Endothelial cell (in vitro differentiated cells): ENCODE results near the gene CYGB. TPM values are rescaled to one million over a fixed set of nuclear protein-coding genes. Genes with fewer than 3 reads are reported as not detected.
A peak's percentile ranks its signal among the peaks of the same experiment; 100 is the strongest.
"Not testable (repeated sequence)": the region's sequence is repeated elsewhere in the genome, so short reads cannot be mapped to it uniquely, and the experiment has no call there.

Source experiments
- DNase-seq: peaks from one replicate; pipeline ENCODE4 v3.0.0; 2021; ENCODE audit warnings: low spot score
- H3K27ac Mint-ChIP-seq: one replicate; pipeline ENCODE4 v1.8.0; 2021; ENCODE audit warnings: mixed read lengths, inconsistent platforms; ENCODE audit not compliant: unreplicated experiment
- H3K27me3 Mint-ChIP-seq: one replicate; pipeline ENCODE4 v1.8.0; 2021; ENCODE audit warnings: mild to moderate bottlenecking, moderate library complexity, mixed read lengths, inconsistent platforms; ENCODE audit not compliant: unreplicated experiment
- H3K36me3 Mint-ChIP-seq: one replicate; pipeline ENCODE4 v1.8.0; 2021; ENCODE audit warnings: mild to moderate bottlenecking, low read depth, mixed read lengths, inconsistent platforms; ENCODE audit not compliant: unreplicated experiment
- H3K4me1 Mint-ChIP-seq: one replicate; pipeline ENCODE4 v1.8.0; 2021; ENCODE audit warnings: mild to moderate bottlenecking, mixed read lengths, inconsistent platforms; ENCODE audit not compliant: unreplicated experiment
- H3K4me3 Mint-ChIP-seq: one replicate; pipeline ENCODE4 v1.8.0; 2021; ENCODE audit warnings: mild to moderate bottlenecking, mixed read lengths, inconsistent platforms; ENCODE audit not compliant: unreplicated experiment
- H3K9me3 Mint-ChIP-seq: one replicate; pipeline ENCODE4 v1.8.0; 2021; ENCODE audit warnings: mixed read lengths, inconsistent platforms; ENCODE audit not compliant: unreplicated experiment
- total RNA-seq: library from RNA; stranded (reverse); fragmentation: NEBNext Ultra II Directional; extraction: Animal tissue kit (Norgen Biotek cat#: 25700); gene quantifications from one replicate; pipeline ENCODE4 v1.2.1, GENCODE V29; 2021; ENCODE audit not compliant: unreplicated experiment
- TF ChIP-seq, protein P1 (sequence below): fragments of 200-600 bp; sonication (generic); IDR thresholded peaks from one replicate; pipeline ENCODE4 v1.5.0; 2021; ENCODE audit warnings: antibody characterized with exemption; ENCODE audit not compliant: unreplicated experiment

Gene CYGB
- total RNA-seq, 1 donor from 2014 or later, result 0.51 TPM

DNA sequence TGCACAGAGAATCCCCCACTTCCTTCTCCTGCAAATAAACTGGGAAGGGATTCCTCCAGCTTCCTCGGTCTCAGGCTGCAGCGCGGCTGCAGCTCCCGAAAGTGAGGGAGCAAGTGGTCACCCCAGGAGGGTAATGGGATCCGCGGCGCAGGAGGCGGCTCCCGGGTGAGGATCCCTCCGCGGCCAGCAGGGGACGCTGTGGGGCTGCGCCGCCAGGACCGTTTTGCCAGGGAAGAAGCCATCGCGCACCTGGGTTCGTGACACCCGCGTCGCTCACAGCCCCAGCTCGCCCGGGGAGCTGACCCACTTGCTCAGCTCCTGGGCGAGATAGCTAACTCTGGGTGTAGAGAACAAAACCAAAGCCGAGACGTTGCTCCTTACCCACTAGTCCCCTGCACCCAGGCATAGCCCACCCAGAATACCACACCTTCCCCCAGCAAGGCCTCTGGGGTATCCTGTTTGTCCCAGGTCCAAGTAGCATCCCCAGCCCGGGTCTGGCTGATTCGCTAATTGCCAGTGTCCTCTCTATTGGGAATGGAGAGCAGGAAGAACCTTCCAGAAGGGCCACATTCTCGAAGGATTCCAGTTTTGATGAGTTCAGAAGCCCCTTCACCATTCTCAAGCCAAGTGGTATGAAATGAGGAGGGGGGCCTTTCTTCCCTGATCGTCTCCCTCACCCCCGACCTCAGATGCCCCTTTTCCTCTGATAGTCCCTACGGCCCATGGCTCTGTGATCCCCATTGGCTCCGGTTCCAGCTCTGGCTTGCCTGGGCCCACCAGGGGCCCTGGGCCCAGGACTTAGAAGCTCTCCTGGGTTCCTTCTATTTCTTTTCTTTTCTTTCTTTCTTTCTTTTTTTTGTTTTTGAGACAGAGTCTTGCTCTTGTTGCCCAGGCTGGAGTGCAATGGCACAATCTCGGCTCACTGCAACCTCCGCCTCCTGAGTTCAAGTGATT lies 14.1 kb downstream of the CYGB start:
- peaks cover 9% of the 10 kb centered on the region for H3K4me1 Mint-ChIP-seq
- peak; percentile 87 for DNase-seq
- TF ChIP-seq, protein P1, sequence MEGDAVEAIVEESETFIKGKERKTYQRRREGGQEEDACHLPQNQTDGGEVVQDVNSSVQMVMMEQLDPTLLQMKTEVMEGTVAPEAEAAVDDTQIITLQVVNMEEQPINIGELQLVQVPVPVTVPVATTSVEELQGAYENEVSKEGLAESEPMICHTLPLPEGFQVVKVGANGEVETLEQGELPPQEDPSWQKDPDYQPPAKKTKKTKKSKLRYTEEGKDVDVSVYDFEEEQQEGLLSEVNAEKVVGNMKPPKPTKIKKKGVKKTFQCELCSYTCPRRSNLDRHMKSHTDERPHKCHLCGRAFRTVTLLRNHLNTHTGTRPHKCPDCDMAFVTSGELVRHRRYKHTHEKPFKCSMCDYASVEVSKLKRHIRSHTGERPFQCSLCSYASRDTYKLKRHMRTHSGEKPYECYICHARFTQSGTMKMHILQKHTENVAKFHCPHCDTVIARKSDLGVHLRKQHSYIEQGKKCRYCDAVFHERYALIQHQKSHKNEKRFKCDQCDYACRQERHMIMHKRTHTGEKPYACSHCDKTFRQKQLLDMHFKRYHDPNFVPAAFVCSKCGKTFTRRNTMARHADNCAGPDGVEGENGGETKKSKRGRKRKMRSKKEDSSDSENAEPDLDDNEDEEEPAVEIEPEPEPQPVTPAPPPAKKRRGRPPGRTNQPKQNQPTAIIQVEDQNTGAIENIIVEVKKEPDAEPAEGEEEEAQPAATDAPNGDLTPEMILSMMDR, result peak; percentile 99
- no peak overlapping the region for H3K27ac Mint-ChIP-seq
- peaks cover 2% of the 10 kb centered on the region for H3K27me3 Mint-ChIP-seq
- no peak overlapping the region for H3K4me3 Mint-ChIP-seq
- H3K9me3 Mint-ChIP-seq, result no peaks in the 10 kb centered on the region
- H3K36me3 Mint-ChIP-seq, result no peaks in the 10 kb centered on the region

DNA sequence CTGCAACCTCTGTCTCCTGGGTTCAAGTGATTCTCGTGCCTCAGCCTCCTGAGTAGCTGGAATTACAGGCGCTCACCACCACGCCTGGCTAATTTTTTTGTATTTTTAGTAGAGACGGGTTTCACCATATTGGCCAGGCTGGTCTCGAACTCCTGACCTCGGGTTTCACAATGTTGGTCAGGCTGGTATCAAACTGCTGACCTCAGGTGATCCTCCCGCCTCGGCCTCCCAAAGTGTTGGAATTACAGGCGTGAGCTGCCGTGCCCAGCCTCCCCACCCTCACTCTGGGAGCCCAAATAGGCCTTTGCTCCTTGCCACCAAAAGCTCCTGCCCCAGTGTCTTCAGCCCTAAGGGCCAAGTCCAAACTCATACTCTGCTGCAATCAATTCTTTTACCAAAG lies 15.8 kb downstream of the CYGB start:
- H3K9me3 Mint-ChIP-seq, H3K27me3 Mint-ChIP-seq, H3K4me3 Mint-ChIP-seq, H3K27ac Mint-ChIP-seq, H3K36me3 Mint-ChIP-seq, H3K4me1 Mint-ChIP-seq, DNase-seq: not testable (repeated sequence)

DNA sequence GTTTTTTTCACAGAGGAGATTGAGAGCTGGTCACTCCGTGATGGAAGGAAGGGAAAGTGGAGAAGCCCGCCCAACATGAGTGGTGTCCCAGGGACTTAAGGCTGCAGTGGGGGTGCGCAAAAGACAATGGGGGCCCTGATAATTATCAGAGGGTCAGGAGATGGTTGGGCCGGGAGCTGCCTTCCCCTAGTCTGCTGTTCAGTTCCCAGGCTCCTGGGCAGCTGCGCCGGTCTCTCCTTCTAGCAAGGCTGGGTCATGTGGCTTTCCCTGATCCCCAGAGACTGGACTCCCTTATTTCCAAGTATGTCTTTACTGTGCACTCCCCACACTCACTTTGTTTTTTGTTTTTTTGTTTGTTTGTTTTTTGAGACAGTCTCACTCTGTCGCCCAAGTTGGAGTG lies 16.2 kb downstream of the CYGB start:
- no peaks in the 10 kb centered on the region for H3K36me3 Mint-ChIP-seq
- H3K4me1 Mint-ChIP-seq, result peaks cover 11% of the 10 kb centered on the region
- no peak overlapping the region for H3K4me3 Mint-ChIP-seq
- TF ChIP-seq, protein P1, result no peak
- no peak for DNase-seq
- H3K27ac Mint-ChIP-seq, result no peak overlapping the region
- H3K9me3 Mint-ChIP-seq, result no peaks in the 10 kb centered on the region
- H3K27me3 Mint-ChIP-seq, result peaks cover 2% of the 10 kb centered on the region

- Mint-ChIP-seq H3K9me3 (no peaks in the 10 kb centered on the region), H3K27ac (no peak overlapping the region), H3K4me1 (peaks cover 20% of the 10 kb centered on the region), H3K36me3 (peaks cover under 1% of the 10 kb centered on the region), H3K27me3 (peaks cover under 1% of the 10 kb centered on the region), H3K4me3 (no peak overlapping the region)
- TF ChIP-seq, protein P1, result no peak
- no peak for DNase-seq
Measured at GRCh38 chr17:76519048-76519966, 18.2 kb downstream of the CYGB start.

- H3K9me3 Mint-ChIP-seq, result no peaks in the 10 kb centered on the region
- peaks cover 2% of the 10 kb centered on the region for H3K27me3 Mint-ChIP-seq
- peaks cover 23% of the 10 kb centered on the region for H3K4me1 Mint-ChIP-seq
- H3K4me3 Mint-ChIP-seq, result no peak overlapping the region
- peaks cover 4% of the 10 kb centered on the region for H3K36me3 Mint-ChIP-seq
- TF ChIP-seq, protein P1, result no peak
- H3K27ac Mint-ChIP-seq, result no peak overlapping the region
- DNase-seq, result no peak
Measured at GRCh38 chr17:76517638-76518038, 19.9 kb downstream of the CYGB start.
